Psoas muscle (tissue), 8 donors: Measurements from ENCODE around the gene FADS2. TPM values are rescaled to one million over a fixed set of nuclear protein-coding genes. Genes with fewer than 3 reads are reported as not detected.

Source experiments
- ATAC-seq, 4 donors: fragments of 200-7000 bp; cut with Tn5 transposase; one replicate each; pipeline ENCODE4 v1.9.1; 2020; ENCODE audit warnings: moderate library complexity in 3 of 4, mild to moderate bottlenecking in 2 of 4
- DNase-seq, 2 donors: peaks; one replicate each; pipeline ENCODE4 v3.0.0-alpha.2; 2020
- H3K27ac ChIP-seq: fragments of 200-600 bp; one replicate; pipeline ENCODE4 v1.8.0; 2022
- H3K27me3 ChIP-seq, 3 donors: fragments of 200-600 bp in 1 of 3; one replicate each; pipeline versions ENCODE4 v1.6.1 to v1.8.0; 2013 to 2022; ENCODE audit warnings: low read length in 2 of 3, mild to moderate bottlenecking in 2 of 3, moderate library complexity in 1 of 3; ENCODE audit not compliant: insufficient read depth in 3 of 3
- H3K36me3 ChIP-seq, 2 donors: fragments of 200-600 bp in 1 of 2; one replicate each; pipeline versions ENCODE4 v1.6.1 to v1.8.0; 2013 to 2022; ENCODE audit warnings: low read depth in 1 of 2, mild to moderate bottlenecking in 1 of 2, moderate library complexity in 1 of 2; ENCODE audit not compliant: insufficient read depth in 1 of 2
- H3K4me1 ChIP-seq: fragments of 200-600 bp; one replicate; pipeline ENCODE4 v1.8.0; 2022
- H3K4me3 ChIP-seq: fragments of 200-600 bp; one replicate; pipeline ENCODE4 v1.8.0; 2022; ENCODE audit warnings: mild to moderate bottlenecking
- H3K9me3 ChIP-seq: fragments of 200-600 bp; one replicate; pipeline ENCODE4 v1.8.0; 2022
- CTCF ChIP-seq: fragments of 200-600 bp; IDR thresholded peaks from one replicate; pipeline ENCODE4 v1.8.0; 2022; ENCODE audit warnings: antibody characterized with exemption
- WGBS, 3 donors: extraction: QIAGEN DNeasy Blood & Tissue Kit; methylation state at CpG; one replicate each; pipeline versions ENCODE4 v1.1.6 to v1.1.7; 2013; 5-methylcytosine and 5-hydroxymethylcytosine counted together
- intact Hi-C, 2 donors: fragments of 100-400 bp; cut with DNase I; formaldehyde crosslinking; loops; one replicate each; pipeline versions ENCODE4 v1.11.0 to v1.14.2; 2022
- polyA plus RNA-seq, 3 donors: library from polyadenylated mRNA; stranded (reverse); fragments of 200-250 nt; gene quantifications; one replicate each; pipeline ENCODE4 v1.2.3, GENCODE V29; 2013
- total RNA-seq, 4 donors: library from RNA; stranded (reverse); fragmentation: NEBNext Ultra II Directional in 2 of 4; extraction: Animal tissue kit (Norgen Biotek cat#: 25700) in 2 of 4; gene quantifications; one replicate each; pipeline versions ENCODE4 v1.2.1 to v1.2.4, GENCODE V29; 2021 to 2023
- donor health status: healthy with polysubstance abuse.
- donor health status: DM: no; HTN: no; CAD: no; lungs with moderate emphysema.
- donor health status: Bipolar disorder and iron deficiency.
- donor health status: healthy.
- donor health status: DM: yes; HTN: yes; CAD: no.
- donor health status: DM: no; HTN: no; CAD: no.
- donor health status: DM: no; HTN: no; CAD: no.
- donor health status: DM: yes; HTN: yes; CAD: no.

FADS2 gene
- total and polyA plus RNA-seq, 7 donors: 2.2 to 8.4 (median 5.5) TPM

- no peak overlapping the region for H3K27ac ChIP-seq
- DNase-seq: no peak
- peaks cover 0 to 4% of the 10 kb centered on the region in 2 donors for H3K36me3 ChIP-seq
- intact Hi-C loops: no loop called here
- no peak overlapping the region for H3K4me3 ChIP-seq
- no peaks in the 10 kb centered on the region for H3K4me1 ChIP-seq
- no peaks in the 10 kb centered on the region for H3K9me3 ChIP-seq
- no peak for TF ChIP-seq CTCF
- 88 to 92% (median 88%) methylated on average over 10 of the region's 10 CpGs for WGBS, 3 donors
- no peak for ATAC-seq
- no peaks in the 10 kb centered on the region for H3K27me3 ChIP-seq
Measured at GRCh38 chr11:61838921-61839320, 10.8 kb downstream of the FADS2 start.

DNA sequence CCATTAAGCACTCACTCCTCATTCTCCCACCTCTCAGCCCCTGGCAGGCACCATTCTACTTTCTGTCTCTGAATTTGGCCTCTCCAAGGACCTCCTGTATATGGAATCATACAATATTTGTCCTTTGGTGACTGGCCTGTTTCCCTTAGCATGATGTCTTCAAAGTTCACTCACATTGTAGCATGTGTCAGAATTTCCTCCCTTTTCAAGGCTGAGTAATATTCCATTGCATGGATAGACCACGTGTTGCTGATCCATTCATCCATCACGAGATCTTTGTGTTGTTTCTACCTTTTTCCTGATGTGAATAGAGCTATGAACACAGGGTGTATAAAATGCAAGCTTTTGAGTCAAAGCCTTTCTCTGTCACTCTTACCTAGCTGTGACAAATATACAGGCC, 11.6 kb downstream of the FADS2 start:
- no peak overlapping the region for H3K4me3 ChIP-seq
- peaks cover 0 to 4% of the 10 kb centered on the region in 2 donors for H3K36me3 ChIP-seq
- 97 to 100% (median 99%) methylated on average over 2 of the region's 2 CpGs for WGBS, 3 donors
- no peaks in the 10 kb centered on the region for H3K4me1 ChIP-seq
- ATAC-seq (no peak), DNase-seq (no peak)
- no peak for TF ChIP-seq CTCF
- H3K9me3 ChIP-seq: no peaks in the 10 kb centered on the region
- H3K27ac ChIP-seq: no peak overlapping the region
- intact Hi-C loops: no loop called here
- no peaks in the 10 kb centered on the region for H3K27me3 ChIP-seq

DNA sequence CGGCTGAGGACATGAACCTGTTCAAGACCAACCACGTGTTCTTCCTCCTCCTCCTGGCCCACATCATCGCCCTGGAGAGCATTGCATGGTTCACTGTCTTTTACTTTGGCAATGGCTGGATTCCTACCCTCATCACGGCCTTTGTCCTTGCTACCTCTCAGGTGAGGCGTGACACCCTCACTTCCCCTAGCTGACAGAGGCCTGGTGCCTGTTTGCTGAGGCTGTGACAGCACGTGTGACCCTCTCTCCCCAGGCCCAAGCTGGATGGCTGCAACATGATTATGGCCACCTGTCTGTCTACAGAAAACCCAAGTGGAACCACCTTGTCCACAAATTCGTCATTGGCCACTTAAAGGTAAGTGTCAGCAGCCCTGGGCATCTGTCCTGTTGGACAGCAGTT, 12.3 kb downstream of the FADS2 start:
- H3K27ac ChIP-seq: no peak overlapping the region
- ATAC-seq: no peak
- no peak for TF ChIP-seq CTCF
- 93 to 97% (median 95%) methylated on average over 7 of the region's 7 CpGs for WGBS, 3 donors
- no peaks in the 10 kb centered on the region for H3K27me3 ChIP-seq
- peaks cover 0 to 4% of the 10 kb centered on the region in 2 donors for H3K36me3 ChIP-seq
- intact Hi-C loops: no loop called here
- H3K9me3 ChIP-seq: no peaks in the 10 kb centered on the region
- H3K4me1 ChIP-seq: no peaks in the 10 kb centered on the region
- no peak for DNase-seq
- H3K4me3 ChIP-seq: no peak overlapping the region

- DNase-seq: no peak
- no peak for TF ChIP-seq CTCF
- WGBS, 3 donors: 64 to 78% (median 64%) methylated on average over 12 of the region's 12 CpGs
- Histone ChIP-seq H3K27ac (no peak overlapping the region), H3K4me1 (no peaks in the 10 kb centered on the region), H3K4me3 (no peak overlapping the region), H3K9me3 (no peaks in the 10 kb centered on the region), H3K27me3 (no peaks in the 10 kb centered on the region), H3K36me3 (peaks cover 0 to 4% of the 10 kb centered on the region in 2 donors)
- intact Hi-C loops: no loop called here
- ATAC-seq: no peak
Measured at GRCh38 chr11:61841636-61842527, 13.8 kb downstream of the FADS2 start.

- no peak for ATAC-seq
- H3K27ac ChIP-seq: no peak overlapping the region
- 86 to 95% (median 87%) methylated on average over 7 of the region's 7 CpGs for WGBS, 3 donors
Measured at GRCh38 chr11:61842528-61842820, 14.4 kb downstream of the FADS2 start.

More at GRCh38 chr11:61842528-61842820, 14.4 kb downstream of the FADS2 start:
- Histone ChIP-seq H3K9me3 (no peaks in the 10 kb centered on the region), H3K4me3 (no peak overlapping the region), H3K36me3 (peaks cover 0 to 4% of the 10 kb centered on the region in 2 donors), H3K4me1 (no peaks in the 10 kb centered on the region), H3K27me3 (no peaks in the 10 kb centered on the region)
- DNase-seq: no peak
- intact Hi-C loops: no loop called here
- no peak for TF ChIP-seq CTCF
